Heart left ventricle (tissue), 13 donors: ENCODE measurements around the gene TNFRSF13B.

Experiments used
- CTCF ChIP-seq, 12 donors: fragments of 200-600 bp; sonication (generic) in 4 of 12; IDR thresholded peaks; one replicate each; pipeline versions ENCODE4 v1.5.0 to v1.8.0; 2018 to 2022; ENCODE audit warnings: antibody characterized with exemption in 12 of 12, mild to moderate bottlenecking in 5 of 12
- POLR2A ChIP-seq, 2 donors: fragments of 450-650 bp; IDR thresholded peaks; one replicate each; pipeline ENCODE4 v1.6.1; 2017; ENCODE audit warnings: antibody characterized with exemption in 2 of 2, mild to moderate bottlenecking in 2 of 2, moderate library complexity in 2 of 2
- donor health status: ischemic (EF 13 %, LVEDD 7.1; RV severe dilation, severe dysfunction).
- donor health status: DM: no; HTN: yes; CAD: no.
- donor health status: DM: no; HTN: no; CAD: no.
- donor health status: ischemic (EF 25% LVEDD 6.9; RV normal size, moderate dysfunction).
- donor health status: ischemic (EF 25% LVEDD 5.7; RV mildly dilated, moderate dysfunction).
- donor health status: ischemic (EF 35%, LVEDD 5.7; RV mildly dilated, moderate dysfunction).
- donor health status: nonischemic (EF 11% LVEDD 7.7; RV severe dilation, severe dysfunction).
- donor health status: DM: yes; HTN: yes; CAD: no.
- donor health status: PGD.
- donor health status: ischemic (EF 29% LVEDD 5.4; RV normal size, mild dysfunction).
- donor health status: nonischemic (EF 23%, LVEDD 6.1; RV moderate dilation, normal function).

- TF ChIP-seq CTCF (IDR thresholded peaks at IDR 0.05) (no peak), POLR2A (IDR thresholded peaks at IDR 0.05) (no peak)
Measured at GRCh38 chr17:16944334-16945135, 27.4 kb downstream of the TNFRSF13B start.
